Endothelial cell (in vitro differentiated cells): Measurements from ENCODE around the gene FGF4. TPM values are rescaled to one million over a fixed set of nuclear protein-coding genes. Genes with fewer than 3 reads are reported as not detected.

Experiments
- DNase-seq: peaks from one replicate; pipeline ENCODE4 v3.0.0; 2021; ENCODE audit warnings: low spot score
- H3K27ac Mint-ChIP-seq: one replicate; pipeline ENCODE4 v1.8.0; 2021; ENCODE audit warnings: mixed read lengths, inconsistent platforms; ENCODE audit not compliant: unreplicated experiment
- H3K27me3 Mint-ChIP-seq: one replicate; pipeline ENCODE4 v1.8.0; 2021; ENCODE audit warnings: mild to moderate bottlenecking, moderate library complexity, mixed read lengths, inconsistent platforms; ENCODE audit not compliant: unreplicated experiment
- H3K36me3 Mint-ChIP-seq: one replicate; pipeline ENCODE4 v1.8.0; 2021; ENCODE audit warnings: mild to moderate bottlenecking, low read depth, mixed read lengths, inconsistent platforms; ENCODE audit not compliant: unreplicated experiment
- H3K4me1 Mint-ChIP-seq: one replicate; pipeline ENCODE4 v1.8.0; 2021; ENCODE audit warnings: mild to moderate bottlenecking, mixed read lengths, inconsistent platforms; ENCODE audit not compliant: unreplicated experiment
- H3K4me3 Mint-ChIP-seq: one replicate; pipeline ENCODE4 v1.8.0; 2021; ENCODE audit warnings: mild to moderate bottlenecking, mixed read lengths, inconsistent platforms; ENCODE audit not compliant: unreplicated experiment
- H3K9me3 Mint-ChIP-seq: one replicate; pipeline ENCODE4 v1.8.0; 2021; ENCODE audit warnings: mixed read lengths, inconsistent platforms; ENCODE audit not compliant: unreplicated experiment
- CTCF ChIP-seq: fragments of 200-600 bp; sonication (generic); IDR thresholded peaks from one replicate; pipeline ENCODE4 v1.5.0; 2021; ENCODE audit warnings: antibody characterized with exemption; ENCODE audit not compliant: unreplicated experiment
- total RNA-seq: library from RNA; stranded (reverse); fragmentation: NEBNext Ultra II Directional; extraction: Animal tissue kit (Norgen Biotek cat#: 25700); gene quantifications from one replicate; pipeline ENCODE4 v1.2.1, GENCODE V29; 2021; ENCODE audit not compliant: unreplicated experiment

FGF4 gene
- total RNA-seq, 1 donor from 2014 or later, result not detected

- no peak for DNase-seq
- Mint-ChIP-seq H3K9me3 (no peaks in the 10 kb centered on the region), H3K4me3 (no peak overlapping the region), H3K4me1 (no peaks in the 10 kb centered on the region), H3K36me3 (no peaks in the 10 kb centered on the region), H3K27me3 (peaks cover 3% of the 10 kb centered on the region), H3K27ac (no peak overlapping the region)
- no peak for TF ChIP-seq CTCF
These were observed 24.9 kb downstream of the FGF4 start for GRCh38 chr11:69750108-69750850.

- Mint-ChIP-seq H3K9me3 (no peaks in the 10 kb centered on the region), H3K27me3 (peaks cover 7% of the 10 kb centered on the region), H3K4me3 (no peak overlapping the region), H3K36me3 (no peaks in the 10 kb centered on the region), H3K27ac (no peak overlapping the region), H3K4me1 (peaks cover 5% of the 10 kb centered on the region)
- no peak for TF ChIP-seq CTCF
- no peak for DNase-seq
These were observed 26.5 kb downstream of the FGF4 start for GRCh38 chr11:69748637-69749036.

- H3K9me3 Mint-ChIP-seq, result no peaks in the 10 kb centered on the region
- peaks cover 5% of the 10 kb centered on the region for H3K4me1 Mint-ChIP-seq
- H3K27ac Mint-ChIP-seq, result no peak overlapping the region
- no peak for TF ChIP-seq CTCF
- no peak overlapping the region for H3K4me3 Mint-ChIP-seq
- no peak for DNase-seq
- no peaks in the 10 kb centered on the region for H3K36me3 Mint-ChIP-seq
- peaks cover 9% of the 10 kb centered on the region for H3K27me3 Mint-ChIP-seq
These were observed 28.1 kb downstream of the FGF4 start for GRCh38 chr11:69746752-69747742.

- Mint-ChIP-seq H3K27me3 (peaks cover 9% of the 10 kb centered on the region), H3K27ac (no peak overlapping the region), H3K9me3 (no peaks in the 10 kb centered on the region), H3K4me1 (peaks cover 5% of the 10 kb centered on the region), H3K4me3 (no peak overlapping the region), H3K36me3 (no peaks in the 10 kb centered on the region)
- no peak for DNase-seq
- no peak for TF ChIP-seq CTCF
These were observed 29.0 kb downstream of the FGF4 start for GRCh38 chr11:69746140-69746539.
